Fibroblast of the aortic adventitia (primary cell): ENCODE data around the gene CERS1. TPM values are rescaled to one million over a fixed set of nuclear protein-coding genes. Genes with fewer than 3 reads are reported as not detected.

ENCODE experiments used
- DNase-seq: peaks from one replicate; pipeline ENCODE4 v3.0.0-alpha.2; 2010; ENCODE audit warnings: low read depth
- H3K4me3 ChIP-seq: 2 replicates; pipeline ENCODE4 v1.5.1; 2011; ENCODE audit warnings: low read depth, mild to moderate bottlenecking, control low read depth, low read length, moderate library complexity
- total RNA-seq: library from RNA; depleted of rRNA; stranded (reverse); fragments of >200 nt; gene quantifications from 2 replicates; pipeline ENCODE4 v1.2.3, GENCODE V29; 2012; ENCODE audit warnings: low replicate concordance
- TF ChIP-seq, protein P1 (sequence below): IDR thresholded peaks from 2 replicates; pipeline ENCODE4 v1.5.1; 2011; ENCODE audit warnings: mild to moderate bottlenecking, low read length, control low read depth, inconsistent platforms; ENCODE audit not compliant: insufficient read depth

The CERS1 gene
- total RNA-seq, 1 donor, result 1.6 TPM

DNA sequence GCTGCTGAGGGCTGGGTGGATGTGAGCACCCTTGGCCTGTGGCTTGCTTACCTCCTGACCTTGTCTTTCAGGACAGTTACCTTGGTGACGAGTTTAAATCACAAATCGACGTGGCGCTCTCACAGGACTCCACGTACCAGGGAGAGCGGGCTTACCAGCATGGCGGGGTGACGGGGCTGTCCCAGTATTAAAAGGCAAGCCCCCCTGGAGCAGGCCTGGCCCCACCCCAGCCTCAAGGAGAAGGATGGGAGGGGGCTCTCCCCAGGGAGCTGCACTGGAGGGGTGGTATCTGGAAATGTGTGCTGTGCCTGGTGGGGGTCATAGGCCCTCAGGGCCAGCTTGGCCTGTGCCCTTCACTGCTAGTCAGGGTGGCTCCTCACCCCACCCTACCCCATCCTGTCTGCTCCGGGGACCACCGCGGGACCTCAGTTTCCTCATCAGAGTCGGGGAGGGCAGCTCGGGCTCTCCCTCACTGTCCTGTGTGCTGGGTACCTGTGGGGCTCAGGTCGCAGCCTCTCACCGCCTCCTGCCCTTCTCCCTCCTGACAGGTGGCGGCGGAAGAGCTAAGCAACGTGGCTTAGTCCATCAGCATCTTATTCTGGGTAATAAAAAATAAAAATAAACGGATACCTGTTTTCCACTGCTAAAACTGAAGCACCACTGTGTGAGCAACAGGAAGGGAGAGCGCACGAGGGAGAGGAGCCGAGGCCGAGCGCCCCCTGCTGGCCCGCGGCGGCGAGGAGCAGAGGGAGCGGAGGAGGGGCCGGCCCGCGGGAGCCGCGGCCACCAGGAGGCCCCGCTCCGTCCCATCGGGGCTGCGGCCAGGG lies 29.8 kb downstream of the CERS1 start:
- DNase-seq, result peak; percentile 50
- TF ChIP-seq, protein P1, sequence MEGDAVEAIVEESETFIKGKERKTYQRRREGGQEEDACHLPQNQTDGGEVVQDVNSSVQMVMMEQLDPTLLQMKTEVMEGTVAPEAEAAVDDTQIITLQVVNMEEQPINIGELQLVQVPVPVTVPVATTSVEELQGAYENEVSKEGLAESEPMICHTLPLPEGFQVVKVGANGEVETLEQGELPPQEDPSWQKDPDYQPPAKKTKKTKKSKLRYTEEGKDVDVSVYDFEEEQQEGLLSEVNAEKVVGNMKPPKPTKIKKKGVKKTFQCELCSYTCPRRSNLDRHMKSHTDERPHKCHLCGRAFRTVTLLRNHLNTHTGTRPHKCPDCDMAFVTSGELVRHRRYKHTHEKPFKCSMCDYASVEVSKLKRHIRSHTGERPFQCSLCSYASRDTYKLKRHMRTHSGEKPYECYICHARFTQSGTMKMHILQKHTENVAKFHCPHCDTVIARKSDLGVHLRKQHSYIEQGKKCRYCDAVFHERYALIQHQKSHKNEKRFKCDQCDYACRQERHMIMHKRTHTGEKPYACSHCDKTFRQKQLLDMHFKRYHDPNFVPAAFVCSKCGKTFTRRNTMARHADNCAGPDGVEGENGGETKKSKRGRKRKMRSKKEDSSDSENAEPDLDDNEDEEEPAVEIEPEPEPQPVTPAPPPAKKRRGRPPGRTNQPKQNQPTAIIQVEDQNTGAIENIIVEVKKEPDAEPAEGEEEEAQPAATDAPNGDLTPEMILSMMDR, result peak; percentile 76
- no peak overlapping the region for H3K4me3 ChIP-seq

DNA sequence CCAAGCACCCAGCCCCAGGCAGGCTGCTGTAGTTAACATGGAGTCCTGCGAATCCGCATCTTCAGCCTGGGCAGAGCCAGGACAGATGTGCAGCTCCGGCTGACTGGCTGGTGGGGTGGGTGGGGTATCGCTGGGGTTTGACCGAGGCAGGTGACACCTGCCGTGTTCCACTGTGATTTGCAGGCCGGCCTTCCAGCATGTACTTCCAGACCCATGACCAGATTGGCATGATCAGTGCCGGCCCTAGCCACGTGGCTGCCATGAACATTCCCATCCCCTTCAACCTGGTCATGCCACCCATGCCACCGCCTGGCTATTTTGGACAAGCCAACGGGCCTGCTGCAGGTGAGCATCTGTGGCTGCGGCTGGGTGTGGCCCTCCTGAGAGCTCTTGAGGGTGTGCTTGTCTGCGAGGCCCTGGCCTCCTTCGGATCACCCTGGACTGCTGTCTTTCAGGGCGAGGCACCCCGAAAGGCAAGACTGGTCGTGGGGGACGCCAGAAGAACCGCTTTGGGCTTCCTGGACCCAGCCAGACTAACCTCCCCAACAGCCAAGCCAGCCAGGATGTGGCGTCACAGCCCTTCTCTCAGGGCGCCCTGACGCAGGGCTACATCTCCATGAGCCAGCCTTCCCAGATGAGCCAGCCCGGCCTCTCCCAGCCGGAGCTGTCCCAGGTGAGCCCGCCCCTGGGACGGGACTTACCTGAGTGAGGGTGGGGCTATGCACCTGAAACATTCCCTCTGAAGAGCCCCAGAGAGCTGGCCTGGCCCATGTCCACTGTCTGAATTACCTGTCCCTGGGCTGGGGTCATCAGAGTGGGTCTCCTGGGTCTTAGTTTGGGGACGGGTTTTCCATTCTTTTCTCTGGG lies 30.6 kb downstream of the CERS1 start:
- no peak overlapping the region for H3K4me3 ChIP-seq
- TF ChIP-seq, protein P1, result no peak
- no peak for DNase-seq

DNA sequence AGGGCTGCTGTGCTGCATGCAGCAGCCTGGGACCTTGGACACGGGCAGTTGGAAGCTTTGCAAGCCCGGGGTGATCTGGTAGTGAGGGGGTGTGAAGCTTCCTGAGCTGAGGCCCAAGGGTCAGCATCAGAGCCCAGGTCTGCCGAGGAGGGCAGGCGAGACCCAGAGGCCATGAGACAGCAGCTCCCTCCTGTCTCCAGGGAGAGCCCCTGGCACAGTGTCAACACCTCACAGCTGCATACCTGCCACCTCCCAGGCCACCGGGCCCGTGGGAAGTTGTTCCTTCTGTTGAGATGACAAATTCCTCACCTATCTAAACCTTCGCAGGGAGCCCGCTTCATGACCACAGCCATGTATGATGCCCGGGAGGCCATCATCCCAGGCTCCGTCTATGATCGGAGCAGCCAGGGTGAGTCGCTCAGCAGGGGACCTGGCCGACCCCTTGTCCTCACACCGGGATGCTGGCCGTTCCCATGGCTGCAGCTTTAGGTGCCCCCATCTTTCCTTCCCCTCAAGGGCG lies 32.1 kb downstream of the CERS1 start:
- TF ChIP-seq, protein P1, result no peak
- no peak overlapping the region for H3K4me3 ChIP-seq

DNA sequence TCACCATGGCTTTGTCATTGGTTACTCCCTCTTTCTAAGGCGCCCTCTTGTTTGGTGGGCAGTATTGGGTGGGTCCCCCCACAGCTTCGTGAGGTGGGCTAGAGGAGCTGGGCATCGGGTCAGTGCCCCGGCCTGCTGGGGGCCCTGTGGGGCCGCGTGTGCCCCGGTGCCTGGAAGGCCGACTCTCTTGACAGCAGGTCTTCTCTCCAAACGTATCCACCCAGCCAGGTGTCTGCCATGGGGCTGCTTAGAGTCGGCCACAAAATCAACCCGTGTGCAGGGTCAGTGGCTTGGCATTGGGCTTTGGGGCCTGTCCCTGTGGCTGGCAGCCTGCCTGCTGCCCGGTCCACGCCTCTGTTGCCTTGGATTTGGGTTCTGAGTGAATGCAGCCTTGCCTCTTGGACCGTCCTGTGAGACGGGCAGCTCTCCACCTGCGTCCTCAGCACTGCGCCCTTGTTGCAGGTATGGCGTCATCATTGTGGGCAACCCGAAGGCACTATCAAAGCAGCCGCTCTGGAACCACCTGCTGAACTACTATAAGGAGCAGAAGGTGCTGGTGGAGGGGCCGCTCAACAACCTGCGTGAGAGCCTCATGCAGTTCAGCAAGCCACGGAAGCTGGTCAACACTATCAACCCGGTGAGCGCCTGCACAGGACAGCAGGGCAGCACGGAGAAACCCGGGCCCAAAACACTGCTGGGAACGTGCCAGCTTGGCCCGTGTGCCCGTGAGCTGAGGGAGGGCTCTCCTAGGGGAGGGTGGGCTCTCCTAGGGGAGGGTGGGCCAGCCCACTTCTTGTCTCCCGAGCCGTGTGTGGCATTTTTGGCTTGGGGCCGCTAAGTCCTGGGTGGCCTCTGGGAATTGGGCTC lies 32.7 kb downstream of the CERS1 start:
- no peak overlapping the region for H3K4me3 ChIP-seq
- no peak for DNase-seq
- TF ChIP-seq, protein P1, result no peak

More for the DNA sequence above, 32.1 kb downstream of the CERS1 start:
- DNase-seq, result no peak

DNA sequence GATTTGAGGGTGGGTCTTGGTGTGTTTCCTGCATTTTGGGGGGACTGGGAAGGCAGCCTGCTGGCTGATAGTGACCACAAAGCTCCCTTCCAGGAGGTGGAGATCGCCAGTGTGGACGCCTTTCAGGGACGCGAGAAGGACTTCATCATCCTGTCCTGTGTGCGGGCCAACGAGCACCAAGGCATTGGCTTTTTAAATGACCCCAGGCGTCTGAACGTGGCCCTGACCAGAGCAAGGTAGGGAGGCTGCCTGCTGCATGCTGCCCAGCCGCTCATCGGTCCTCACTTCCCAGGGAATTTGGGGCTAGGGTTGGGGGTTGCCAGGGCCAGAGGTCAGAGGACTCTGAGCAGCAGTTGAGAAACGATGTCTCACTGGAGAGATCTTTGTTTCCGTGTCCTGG lies 34.0 kb downstream of the CERS1 start:
- DNase-seq, result no peak
- TF ChIP-seq, protein P1, result no peak
- H3K4me3 ChIP-seq, result no peak overlapping the region

DNA sequence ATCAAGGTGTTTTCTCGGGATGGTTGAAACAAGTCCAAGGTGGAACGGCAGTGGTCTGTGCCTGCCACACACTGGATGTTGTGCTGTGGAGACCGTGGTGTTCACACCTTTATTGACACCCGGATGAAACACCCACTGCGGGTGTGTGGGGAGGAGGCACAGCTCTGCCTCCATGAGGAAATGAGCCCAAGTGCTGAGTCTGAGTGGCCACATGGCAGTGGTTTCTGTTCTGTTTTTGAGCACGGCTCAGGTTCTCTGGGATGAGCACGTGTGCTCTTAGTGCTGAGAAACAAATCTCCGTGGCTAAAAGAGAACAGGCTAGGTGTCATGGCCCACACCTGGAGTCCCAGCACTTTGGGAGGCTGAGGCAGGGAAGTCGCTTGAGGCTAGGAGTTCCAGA lies 34.7 kb downstream of the CERS1 start:
- DNase-seq, result no peak
- no peak overlapping the region for H3K4me3 ChIP-seq
- TF ChIP-seq, protein P1, result no peak
